Measurements from ENCODE around the gene ZNF275. TPM values are rescaled to one million over a fixed set of nuclear protein-coding genes. Genes with fewer than 3 reads are reported as not detected.

The ZNF275 gene
- total and polyA plus RNA-seq, 2 donors (not counting 3 experiments of a cell fraction or from before 2014, with no cell fraction given): 10.3 to 11.0 TPM

- H4K20me1 ChIP-seq (replicated peaks; ENCODE audit: control insufficient read depth, extremely low read depth, insufficient read depth, low read length): no peaks in the 10 kb centered on the region
- H3K9me1 ChIP-seq (replicated peaks; ENCODE audit: control insufficient read depth, extremely low read depth, insufficient read depth, low read length): no peaks in the 10 kb centered on the region
- POLR2A ChIA-PET: no interaction called here
- no peaks in the 10 kb centered on the region for H3K79me2 ChIP-seq (ENCODE audit: control insufficient read depth, insufficient read depth, low read length)
- no peak overlapping the region for H3K27ac ChIP-seq (ENCODE audit: insufficient read depth, low read depth, low read length)
- H3K4me1 ChIP-seq (ENCODE audit: control insufficient read depth, extremely low read depth, insufficient read depth, low read length): no peaks in the 10 kb centered on the region
- no peaks in the 10 kb centered on the region for H3K9me3 ChIP-seq (replicated peaks; ENCODE audit: control insufficient read depth, insufficient read depth, low read length)
- H3K27me3 ChIP-seq (ENCODE audit: control insufficient read depth in 2 of 2, insufficient read depth in 2 of 2, low read length in 2 of 2): peaks cover 0 to 2% of the 10 kb centered on the region in 2 experiments
- no peak overlapping the region for H3K4me2 ChIP-seq (ENCODE audit: insufficient read depth, low read length)
- DNase-seq (ENCODE audit: low read depth, low spot score): no peak
- CTCF ChIA-PET: no interaction called here
- H3K9ac ChIP-seq (replicated peaks; ENCODE audit: extremely low read depth, insufficient read depth, low read length): no peak overlapping the region
- H3K4me3 ChIP-seq (replicated peaks in 1 of 3; ENCODE audit: insufficient read depth in 1 of 3, low read depth in 1 of 3, low read length in 3 of 3): no peak overlapping the region
- TF ChIP-seq, protein P1, sequence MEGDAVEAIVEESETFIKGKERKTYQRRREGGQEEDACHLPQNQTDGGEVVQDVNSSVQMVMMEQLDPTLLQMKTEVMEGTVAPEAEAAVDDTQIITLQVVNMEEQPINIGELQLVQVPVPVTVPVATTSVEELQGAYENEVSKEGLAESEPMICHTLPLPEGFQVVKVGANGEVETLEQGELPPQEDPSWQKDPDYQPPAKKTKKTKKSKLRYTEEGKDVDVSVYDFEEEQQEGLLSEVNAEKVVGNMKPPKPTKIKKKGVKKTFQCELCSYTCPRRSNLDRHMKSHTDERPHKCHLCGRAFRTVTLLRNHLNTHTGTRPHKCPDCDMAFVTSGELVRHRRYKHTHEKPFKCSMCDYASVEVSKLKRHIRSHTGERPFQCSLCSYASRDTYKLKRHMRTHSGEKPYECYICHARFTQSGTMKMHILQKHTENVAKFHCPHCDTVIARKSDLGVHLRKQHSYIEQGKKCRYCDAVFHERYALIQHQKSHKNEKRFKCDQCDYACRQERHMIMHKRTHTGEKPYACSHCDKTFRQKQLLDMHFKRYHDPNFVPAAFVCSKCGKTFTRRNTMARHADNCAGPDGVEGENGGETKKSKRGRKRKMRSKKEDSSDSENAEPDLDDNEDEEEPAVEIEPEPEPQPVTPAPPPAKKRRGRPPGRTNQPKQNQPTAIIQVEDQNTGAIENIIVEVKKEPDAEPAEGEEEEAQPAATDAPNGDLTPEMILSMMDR (IDR thresholded peaks at IDR 0.05; ENCODE audit: extremely low read depth in 1 of 2, insufficient read depth in 1 of 2, low read depth in 1 of 2, low read length in 2 of 2): no peak
- TF ChIP-seq JUN (IDR thresholded peaks at IDR 0.05; ENCODE audit: borderline replicate concordance, insufficient read depth, insufficient read length, low read depth): no peak
- no peak for TF ChIP-seq EZH2 (IDR thresholded peaks at IDR 0.05; ENCODE audit: borderline replicate concordance, low read depth, low read length, severe bottlenecking)
- TF ChIP-seq POLR2AphosphoS5 (IDR thresholded peaks at IDR 0.05; ENCODE audit: insufficient read depth, low read depth, low read length): no peak
- no peak for TF ChIP-seq MYC (IDR thresholded peaks at IDR 0.05; ENCODE audit: low read depth, low read length)
- TF ChIP-seq GATA2 (IDR thresholded peaks at IDR 0.05; ENCODE audit: insufficient read depth, insufficient read length, low read depth, low read length): no peak
- TF ChIP-seq, protein P2, sequence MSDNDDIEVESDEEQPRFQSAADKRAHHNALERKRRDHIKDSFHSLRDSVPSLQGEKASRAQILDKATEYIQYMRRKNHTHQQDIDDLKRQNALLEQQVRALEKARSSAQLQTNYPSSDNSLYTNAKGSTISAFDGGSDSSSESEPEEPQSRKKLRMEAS (IDR thresholded peaks at IDR 0.05; ENCODE audit: insufficient read depth, insufficient read length): no peak
- no peak for TF ChIP-seq FOS (IDR thresholded peaks at IDR 0.05; ENCODE audit: borderline replicate concordance, insufficient read depth, low read length)
- no peak for TF ChIP-seq POLR2A (IDR thresholded peaks at IDR 0.05; ENCODE audit: low read depth, low read length)
- dilution Hi-C loops (cut with MboI; ENCODE audit: extremely low pct_ligation_motif_present, low sequenced_read_pairs) (no loop called here), intact Hi-C loops (cut with micrococcal nuclease) (no loop called here)
- no TSS peak for BruUV-seq (replicated peaks)
- no peak overlapping the region for H2AFZ ChIP-seq (ENCODE audit: low read depth, low read length)
- no peaks in the 10 kb centered on the region for H3K36me3 ChIP-seq (ENCODE audit: control insufficient read depth in 2 of 2, extremely low read depth in 1 of 2, insufficient read depth in 2 of 2, low read length in 2 of 2)
- FAIRE-seq: no peak
Observed at GRCh38 chrX:153374426-153374825, 40.5 kb downstream of the ZNF275 start.
